HG02642 (cell line): ENCODE results near the gene C4orf50.
A peak's percentile ranks its signal among the peaks of the same experiment; 100 is the strongest.
"Not testable (repeated sequence)": the region's sequence is repeated elsewhere in the genome, so short reads cannot be mapped to it uniquely, and the experiment has no call there.

Source experiments
- ATAC-seq: cut with Tn5 transposase; IDR thresholded peaks from one replicate; pipeline ENCODE4 v1.9.1; 2021; ENCODE audit warnings: mild to moderate bottlenecking; ENCODE audit not compliant: unreplicated experiment, poor library complexity

The C4orf50 gene

GRCh38 chr4:6019316-6020263, 1.4 kb upstream of the C4orf50 start:
- no peak for ATAC-seq

GRCh38 chr4:6017800-6018199, 431 bp downstream of the C4orf50 start:
- ATAC-seq, result no peak

GRCh38 chr4:6017030-6017429, 1.2 kb downstream of the C4orf50 start:
- ATAC-seq, result no peak

- no peak for ATAC-seq
Measured at GRCh38 chr4:6013564-6013963, 4.7 kb downstream of the C4orf50 start.

GRCh38 chr4:6012200-6012599, 6.0 kb downstream of the C4orf50 start:
- ATAC-seq, result no peak

GRCh38 chr4:6011686-6012085, 6.5 kb downstream of the C4orf50 start:
- ATAC-seq, result no peak

GRCh38 chr4:6011271-6011671, 7.0 kb downstream of the C4orf50 start:
- no peak for ATAC-seq

GRCh38 chr4:6010789-6011188, 7.4 kb downstream of the C4orf50 start:
- no peak for ATAC-seq

- ATAC-seq, result no peak
Measured at GRCh38 chr4:6009452-6009851, 8.8 kb downstream of the C4orf50 start.

- ATAC-seq, result no peak
Measured at GRCh38 chr4:6008766-6009385, 9.4 kb downstream of the C4orf50 start.

- no peak for ATAC-seq
Measured at GRCh38 chr4:6008092-6008551, 10.1 kb downstream of the C4orf50 start.

GRCh38 chr4:6005175-6005574, 13.1 kb downstream of the C4orf50 start:
- ATAC-seq, result no peak

- ATAC-seq, result not testable (repeated sequence)
Measured at GRCh38 chr4:6003485-6003884, 14.7 kb downstream of the C4orf50 start.

GRCh38 chr4:6002926-6003325, 15.3 kb downstream of the C4orf50 start:
- no peak for ATAC-seq

- no peak for ATAC-seq
Measured at GRCh38 chr4:6002492-6002833, 15.8 kb downstream of the C4orf50 start.

- no peak for ATAC-seq
Measured at GRCh38 chr4:6001680-6002491, 16.3 kb downstream of the C4orf50 start.

- ATAC-seq, result no peak
Measured at GRCh38 chr4:5999830-6000365, 18.3 kb downstream of the C4orf50 start.

GRCh38 chr4:5999356-5999755, 18.9 kb downstream of the C4orf50 start:
- ATAC-seq, result no peak

GRCh38 chr4:5998333-5998936, 19.8 kb downstream of the C4orf50 start:
- ATAC-seq, result peak; percentile 68

- ATAC-seq, result no peak
Measured at GRCh38 chr4:5996641-5997040, 21.6 kb downstream of the C4orf50 start.
